OCI-LY7 (cell line): ENCODE measurements around the gene FAM107B. TPM values are rescaled to one million over a fixed set of nuclear protein-coding genes. Genes with fewer than 3 reads are reported as not detected.

Experiments used
- BruUV-seq: library from RNA; stranded (reverse); fragments of 400-500 nt; replicated peaks from 2 replicates; lab custom pipeline; 2021; lab: Mats Ljungman, UMichigan
- CTCF ChIA-PET: fragments of 300-600 bp; sonication (Branson Sonifier 250); formaldehyde crosslinking; loops from one replicate; lab custom pipeline; 2022; ENCODE audit warnings: antibody characterized with exemption; ENCODE audit not compliant: unreplicated experiment; lab: Charles Lee
- POLR2A ChIA-PET: fragments of 300-600 bp; sonication (Branson Sonifier 250); formaldehyde crosslinking; loops from one replicate; lab custom pipeline; 2022; ENCODE audit warnings: antibody characterized with exemption; lab: Charles Lee
- DNase-seq: peaks from one replicate; pipeline ENCODE4 v3.0.0-alpha.2; 2015; ENCODE audit warnings: low spot score
- H2AFZ ChIP-seq: fragments of 200-600 bp; sonication (generic), shearing (Covaris generic); 2 replicates; pipeline ENCODE4 v1.6.1; 2014; ENCODE audit warnings: mild to moderate bottlenecking, antibody characterized with exemption, low read length, moderate library complexity
- H3K27ac ChIP-seq: fragments of 200-600 bp; sonication (generic); 2 replicates; pipeline ENCODE4 v1.5.1; 2014; ENCODE audit warnings: mixed run types, low read depth, mild to moderate bottlenecking, moderate library complexity, low read length, inconsistent platforms; ENCODE audit not compliant: poor library complexity, severe bottlenecking
- H3K36me3 ChIP-seq: fragments of 200-600 bp; sonication (generic); 2 replicates; pipeline ENCODE4 v1.6.1; 2014; ENCODE audit warnings: mild to moderate bottlenecking, antibody characterized with exemption, low read length, moderate library complexity, mixed read lengths; ENCODE audit not compliant: insufficient read depth
- H3K4me1 ChIP-seq: fragments of 200-600 bp; sonication (generic); 2 replicates; pipeline ENCODE4 v1.5.1; 2014; ENCODE audit warnings: mild to moderate bottlenecking, low read length; ENCODE audit not compliant: insufficient read depth, poor library complexity, severe bottlenecking
- H3K4me2 ChIP-seq: fragments of 200-600 bp; sonication (generic); 2 replicates; pipeline ENCODE4 v1.6.1; 2014; ENCODE audit warnings: mild to moderate bottlenecking, low read length
- H3K4me3 ChIP-seq: fragments of 200-600 bp; sonication (generic); 2 replicates; pipeline ENCODE4 v1.5.1; 2014; ENCODE audit warnings: mild to moderate bottlenecking, low read depth, low read length; ENCODE audit not compliant: poor library complexity, severe bottlenecking
- H3K79me2 ChIP-seq: fragments of 200-600 bp; sonication (generic); 2 replicates; pipeline ENCODE4 v1.6.1; 2016; ENCODE audit warnings: low read depth, mild to moderate bottlenecking, low read length, moderate library complexity, mixed read lengths; ENCODE audit not compliant: insufficient read depth
- H3K9me2 ChIP-seq: fragments of 200-600 bp; sonication (generic); 2 replicates; pipeline ENCODE4 v1.6.1; 2016; ENCODE audit warnings: mild to moderate bottlenecking, low read length, mixed read lengths; ENCODE audit not compliant: insufficient read depth
- H3K9me3 ChIP-seq: fragments of 200-600 bp; sonication (generic); 2 replicates; pipeline ENCODE4 v1.6.1; 2014; ENCODE audit warnings: mild to moderate bottlenecking, mixed run types, low read length, mixed read lengths
- H4K20me1 ChIP-seq: fragments of 200-600 bp; sonication (generic); 2 replicates; pipeline ENCODE4 v1.6.1; 2014; ENCODE audit warnings: mild to moderate bottlenecking, antibody characterized with exemption, low read length, moderate library complexity, mixed read lengths; ENCODE audit not compliant: insufficient read depth
- EZH2phosphoT487 ChIP-seq: fragments of 200-600 bp; sonication (generic); IDR thresholded peaks from 2 replicates; pipeline ENCODE4 v1.6.1; 2018; ENCODE audit warnings: low read depth, borderline replicate concordance, mild to moderate bottlenecking, mixed run types, antibody characterized with exemption, low read length, moderate library complexity, mixed read lengths
- intact Hi-C: fragments of 100-400 bp; cut with micrococcal nuclease; formaldehyde crosslinking; loops from one replicate; pipeline ENCODE4 v1.10.0; 2022; ENCODE audit not compliant: unreplicated experiment
- total RNA-seq, 2 experiments: library from RNA; depleted of rRNA in 1 of 2; stranded (reverse); fragments of >200 nt in 1 of 2; shearing (Covaris generic) in 1 of 2; gene quantifications; 2 replicates each; pipeline ENCODE4 v1.2.3, GENCODE V29; 2014 to 2022
- TF ChIP-seq, protein P1 (sequence below): fragments of 200-600 bp; sonication (generic); conservative IDR thresholded peaks from 2 replicates; pipeline ENCODE4 v1.5.1; 2014; ENCODE audit warnings: mild to moderate bottlenecking, antibody characterized with exemption, low read length, moderate library complexity, mixed read lengths

The FAM107B gene
- total RNA-seq, 2 experiments from 2014 or later: 114 to 398 TPM

DNA sequence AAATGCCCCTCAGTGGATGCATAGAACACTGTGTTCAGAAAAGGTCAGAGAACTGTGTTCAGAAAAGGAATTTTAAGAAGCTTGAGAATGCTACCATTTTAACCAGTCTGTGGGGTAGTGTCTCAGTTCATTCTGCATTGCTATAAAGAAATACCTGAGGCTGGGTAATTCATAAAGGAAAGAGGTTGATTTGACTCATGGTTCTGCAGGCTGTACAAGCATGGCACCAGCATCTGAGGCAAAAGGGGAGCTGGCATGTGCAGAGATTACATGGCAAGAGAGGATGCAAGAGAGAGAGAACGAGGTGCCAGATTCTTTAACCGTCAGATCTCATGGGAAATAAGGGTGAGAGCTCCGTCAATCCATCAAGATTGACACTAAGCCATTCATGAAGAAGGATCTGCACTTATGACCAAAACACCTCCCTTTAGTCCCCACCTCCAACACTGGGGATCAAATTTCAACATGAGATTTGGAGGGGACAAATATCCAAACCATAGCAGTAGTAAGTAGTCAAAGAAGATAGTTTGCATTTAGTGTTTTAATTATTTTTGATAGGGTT lies 119.8 kb downstream of the FAM107B start:
- Histone ChIP-seq H4K20me1 (no peaks in the 10 kb centered on the region), H3K27ac (peak overlapping the region; percentile 19), H3K4me3 (peak overlapping the region; percentile 35), H3K9me2 (no peaks in the 10 kb centered on the region), H3K79me2 (no peaks in the 10 kb centered on the region), H3K4me1 (peaks cover 85% of the 10 kb centered on the region), H3K4me2 (peak overlapping the region; percentile 80), H2AFZ (peak overlapping the region; percentile 79; the same call in 1 of the 2 replicates), H3K9me3 (0 out of 2 replicates have a peak, but pooled peaks cover 4% of the 10 kb centered on the region), H3K36me3 (no peaks in the 10 kb centered on the region)
- intact Hi-C loops: no loop called here
- DNase-seq: no peak
- no TSS peak for BruUV-seq
- CTCF ChIA-PET: interaction anchor here (0.6 to 1.8 kb wide), 2 partner anchors 9 to 809 kb away, joined by 3 to 4 read pairs; no protein-coding TSS in a partner anchor
- TF ChIP-seq EZH2phosphoT487: no peak
- TF ChIP-seq, protein P1, sequence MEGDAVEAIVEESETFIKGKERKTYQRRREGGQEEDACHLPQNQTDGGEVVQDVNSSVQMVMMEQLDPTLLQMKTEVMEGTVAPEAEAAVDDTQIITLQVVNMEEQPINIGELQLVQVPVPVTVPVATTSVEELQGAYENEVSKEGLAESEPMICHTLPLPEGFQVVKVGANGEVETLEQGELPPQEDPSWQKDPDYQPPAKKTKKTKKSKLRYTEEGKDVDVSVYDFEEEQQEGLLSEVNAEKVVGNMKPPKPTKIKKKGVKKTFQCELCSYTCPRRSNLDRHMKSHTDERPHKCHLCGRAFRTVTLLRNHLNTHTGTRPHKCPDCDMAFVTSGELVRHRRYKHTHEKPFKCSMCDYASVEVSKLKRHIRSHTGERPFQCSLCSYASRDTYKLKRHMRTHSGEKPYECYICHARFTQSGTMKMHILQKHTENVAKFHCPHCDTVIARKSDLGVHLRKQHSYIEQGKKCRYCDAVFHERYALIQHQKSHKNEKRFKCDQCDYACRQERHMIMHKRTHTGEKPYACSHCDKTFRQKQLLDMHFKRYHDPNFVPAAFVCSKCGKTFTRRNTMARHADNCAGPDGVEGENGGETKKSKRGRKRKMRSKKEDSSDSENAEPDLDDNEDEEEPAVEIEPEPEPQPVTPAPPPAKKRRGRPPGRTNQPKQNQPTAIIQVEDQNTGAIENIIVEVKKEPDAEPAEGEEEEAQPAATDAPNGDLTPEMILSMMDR: no peak
- POLR2A ChIA-PET: interaction anchor here (0.5 to 2.3 kb wide), 5 partner anchors 9 to 97 kb away, joined by 3 to 12 read pairs (median 4); no protein-coding TSS in a partner anchor

DNA sequence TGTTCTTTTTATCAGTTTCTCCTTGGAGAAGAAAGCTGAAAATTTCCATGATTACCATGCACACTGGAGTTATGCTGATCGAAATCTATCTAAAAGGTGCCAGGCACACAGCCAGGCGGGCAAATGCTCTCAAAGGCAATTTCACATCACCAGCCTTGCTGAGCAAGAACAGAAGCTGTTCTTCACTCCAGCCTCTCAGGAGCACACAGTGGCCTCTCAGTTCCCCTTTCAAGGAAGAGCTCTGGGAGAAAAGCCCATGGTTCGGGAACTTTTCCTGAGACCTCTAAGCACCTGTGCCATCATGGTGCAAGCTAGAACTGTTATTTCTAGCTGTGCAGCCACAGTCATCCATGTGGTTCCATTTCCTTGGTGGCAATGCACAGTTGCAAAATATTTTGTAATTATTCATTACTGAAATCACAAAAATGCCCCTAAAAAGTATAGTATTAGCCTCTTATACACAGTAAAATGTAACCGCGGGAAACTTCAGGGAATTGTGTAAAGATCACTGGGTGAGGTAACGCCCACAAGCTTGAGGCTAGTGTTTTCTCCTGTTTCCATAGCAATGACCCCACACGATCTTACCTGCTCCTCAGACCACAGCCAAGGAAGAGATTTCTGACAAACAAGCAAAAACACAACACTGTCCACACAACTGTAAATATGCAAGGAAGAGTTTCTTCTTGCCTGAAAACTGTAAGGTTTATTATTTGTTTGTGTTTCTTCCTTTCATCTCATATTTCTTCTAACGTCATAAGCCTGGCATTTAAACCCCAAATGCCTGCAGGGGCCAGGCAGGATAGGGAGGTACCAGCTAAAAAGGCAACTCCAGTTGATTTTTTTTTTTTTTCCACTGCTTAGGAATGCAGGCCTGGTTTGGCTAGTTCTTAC lies 121.2 kb downstream of the FAM107B start:
- H3K79me2 ChIP-seq: no peaks in the 10 kb centered on the region
- peak; percentile 48 for DNase-seq
- intact Hi-C loops: no loop called here
- no peaks in the 10 kb centered on the region for H4K20me1 ChIP-seq
- peak overlapping the region; percentile 35 for H3K4me3 ChIP-seq
- CTCF ChIA-PET: interaction anchor here (0.9 to 1.8 kb wide), 2 partner anchors 7 to 98 kb away, joined by 4 to 6 read pairs; no protein-coding TSS in a partner anchor
- BruUV-seq: no TSS peak
- 0 out of 2 replicates have a peak, but pooled peaks cover under 1% of the 10 kb centered on the region for H3K9me3 ChIP-seq
- no peak for TF ChIP-seq EZH2phosphoT487
- TF ChIP-seq, protein P1: no peak
- H3K27ac ChIP-seq: peak overlapping the region; percentile 19
- H2AFZ ChIP-seq: peak overlapping the region; percentile 79
- H3K9me2 ChIP-seq: no peaks in the 10 kb centered on the region
- peaks cover 85% of the 10 kb centered on the region for H3K4me1 ChIP-seq
- no peaks in the 10 kb centered on the region for H3K36me3 ChIP-seq
- POLR2A ChIA-PET: interaction anchor here (0.7 to 2.3 kb wide), 6 partner anchors 36 to 99 kb away, joined by 3 to 6 read pairs (median 3); no protein-coding TSS in a partner anchor
- peak overlapping the region; percentile 80 for H3K4me2 ChIP-seq
